Ovary (tissue), 9 donors: Measurements from ENCODE around the gene SEMA3E. TPM values are rescaled to one million over a fixed set of nuclear protein-coding genes. Genes with fewer than 3 reads are reported as not detected.

ENCODE experiments used
- DNase-seq, 5 donors: peaks; one replicate each; pipeline ENCODE4 v3.0.0-alpha.2; 2019 to 2020
- H3K27ac ChIP-seq, 2 donors: fragments of 200-600 bp; one replicate each; pipeline versions ENCODE4 v1.5.1 to v1.8.0; 2019 to 2022
- H3K27me3 ChIP-seq: fragments of 200-600 bp; one replicate; pipeline ENCODE4 v1.8.0; 2022
- H3K36me3 ChIP-seq: fragments of 200-600 bp; sonication (generic); one replicate; pipeline ENCODE4 v1.5.1; 2019
- H3K4me1 ChIP-seq: one replicate; pipeline ENCODE4 v1.8.1; 2013; ENCODE audit warnings: mild to moderate bottlenecking, moderate library complexity; ENCODE audit not compliant: insufficient read depth
- H3K4me3 ChIP-seq: fragments of 200-600 bp; sonication (generic); one replicate; pipeline ENCODE4 v1.5.1; 2017
- H3K9me3 ChIP-seq, 2 donors: fragments of 200-600 bp in 1 of 2; sonication (generic) in 1 of 2; one replicate each; pipeline versions ENCODE4 v1.5.1 to v1.8.1; 2013 to 2019; ENCODE audit warnings: mild to moderate bottlenecking in 1 of 2, moderate library complexity in 1 of 2
- CTCF ChIP-seq, 3 donors: fragments of 450-650 bp in 2 of 3; fragments of 200-600 bp in 1 of 3; IDR thresholded peaks; one replicate each; pipeline versions ENCODE4 v1.5.1 to v1.8.0; 2016 to 2022; ENCODE audit warnings: antibody characterized with exemption in 3 of 3, mild to moderate bottlenecking in 1 of 3
- EP300 ChIP-seq: sonication (generic); formaldehyde crosslinking; IDR thresholded peaks from one replicate; pipeline ENCODE4 v1.6.1; 2017; ENCODE audit warnings: antibody characterized with exemption
- POLR2A ChIP-seq: fragments of 450-650 bp; IDR thresholded peaks from one replicate; pipeline ENCODE4 v1.6.1; 2017; ENCODE audit warnings: antibody characterized with exemption, mild to moderate bottlenecking, moderate library complexity
- WGBS, 3 donors: extraction: QIAGEN DNeasy Blood & Tissue Kit in 1 of 3; methylation state at CpG; one replicate each; pipeline versions ENCODE4 v1.1.5 to v1.1.7; 2013 to 2017; 5-methylcytosine and 5-hydroxymethylcytosine counted together
- intact Hi-C, 4 donors: fragments of 100-400 bp; cut with DNase I; formaldehyde crosslinking; loops; one replicate each; pipeline versions ENCODE4 v1.11.0 to v1.15.1; 2022 to 2023
- polyA plus RNA-seq, 2 donors: library from polyadenylated mRNA; stranded (reverse); fragments of 200-250 nt in 1 of 2; fragments of 350-450 nt in 1 of 2; fragmentation: Illumina TruSeq in 1 of 2; extraction: RNeasy Lipid Tissue Mini Kit (QIAGEN cat#74804) in 1 of 2; gene quantifications; one replicate each; pipeline ENCODE4 v1.2.3, GENCODE V29; 2013 to 2014
- total RNA-seq, 7 donors: library from RNA; depleted of rRNA in 2 of 7; stranded (reverse); fragments of >200 nt in 2 of 7; fragmentation: NEBNext Ultra II Directional in 3 of 7; extraction: Animal tissue kit (Norgen Biotek cat#: 25700) in 3 of 7; gene quantifications; one replicate each; pipeline versions ENCODE4 v1.1.0 to v1.2.4, GENCODE V29; 2016 to 2023
- donor health status: DM: no; HTN: no; CAD: no; lungs with moderate emphysema.
- donor health status: DM: no; HTN: no; CAD: no.
- donor health status: Bipolar disorder and iron deficiency.
- donor health status: DM: yes; HTN: yes; CAD: no.
- donor health status: DM: no; HTN: no; CAD: no.
- donor health status: DM: yes; HTN: yes; CAD: no.

Gene SEMA3E
- total and polyA plus RNA-seq, 9 donors: 0.10 to 2.2 (median 0.42) TPM; not detected in 2

GRCh38 chr7:83613232-83613631 is 35.7 kb downstream of the SEMA3E start:
- no peak for DNase-seq
- no peak for TF ChIP-seq CTCF (IDR thresholded peaks at IDR 0.05)
- no peak for TF ChIP-seq POLR2A
- TF ChIP-seq EP300: no peak
- Histone ChIP-seq H3K9me3 (no peaks in the 10 kb centered on the region), H3K36me3 (no peaks in the 10 kb centered on the region), H3K27ac (no peak overlapping the region), H3K4me1 (no peaks in the 10 kb centered on the region), H3K27me3 (no peaks in the 10 kb centered on the region), H3K4me3 (no peak overlapping the region)
- intact Hi-C loops: no loop called here

- no peaks in the 10 kb centered on the region for H3K4me1 ChIP-seq
- TF ChIP-seq CTCF (IDR thresholded peaks at IDR 0.05) (no peak), POLR2A (no peak), EP300 (no peak)
- no peaks in the 10 kb centered on the region for H3K27me3 ChIP-seq
- DNase-seq: no peak
- no peaks in the 10 kb centered on the region for H3K36me3 ChIP-seq
- no peak overlapping the region for H3K4me3 ChIP-seq
- intact Hi-C loops: no loop called here
- no peaks in the 10 kb centered on the region for H3K9me3 ChIP-seq
- no peak overlapping the region for H3K27ac ChIP-seq
- WGBS, 3 donors: 83 to 91% (median 88%) methylated on average over 1 of the region's 1 CpG
Observed at GRCh38 chr7:83611776-83612175, 37.2 kb downstream of the SEMA3E start.

DNA sequence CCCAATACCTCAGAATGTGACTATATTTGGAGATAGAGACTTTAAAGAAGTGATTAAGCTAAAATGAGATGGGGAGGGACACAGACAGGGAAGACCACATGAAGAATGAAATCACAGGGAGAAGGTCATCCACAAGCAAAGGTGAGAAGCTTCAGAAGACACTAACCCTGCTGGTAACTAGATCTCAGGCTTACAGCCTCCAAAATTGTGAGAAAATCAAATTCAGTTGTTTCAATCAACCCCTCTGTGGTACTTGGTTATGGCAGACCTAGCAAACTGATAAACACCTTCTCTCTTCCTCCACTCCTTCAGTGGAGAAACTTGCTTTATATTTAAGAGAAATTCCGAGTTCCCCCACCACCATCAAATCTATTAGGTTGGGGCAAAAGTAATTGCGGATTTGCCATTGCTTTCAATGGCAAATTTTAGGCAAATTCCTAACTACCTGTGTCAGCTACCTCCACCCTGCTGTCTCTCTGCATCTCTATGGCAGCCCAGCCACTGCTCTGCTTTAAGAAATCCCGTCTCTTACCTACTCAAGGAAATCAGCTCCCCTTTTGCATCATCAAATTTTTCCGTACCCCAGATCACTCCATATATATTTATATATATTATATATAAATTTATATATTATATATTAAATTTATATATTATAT is 38.2 kb downstream of the SEMA3E start:
- Histone ChIP-seq H3K27me3 (no peaks in the 10 kb centered on the region), H3K9me3 (no peaks in the 10 kb centered on the region), H3K4me1 (no peaks in the 10 kb centered on the region), H3K36me3 (no peaks in the 10 kb centered on the region), H3K27ac (no peak overlapping the region), H3K4me3 (no peak overlapping the region)
- intact Hi-C loops: no loop called here
- TF ChIP-seq CTCF (IDR thresholded peaks at IDR 0.05): no peak
- TF ChIP-seq EP300: no peak
- no peak for TF ChIP-seq POLR2A
- DNase-seq: no peak
- 66 to 75% (median 69%) methylated on average over 4 of the region's 4 CpGs for WGBS, 3 donors

DNA sequence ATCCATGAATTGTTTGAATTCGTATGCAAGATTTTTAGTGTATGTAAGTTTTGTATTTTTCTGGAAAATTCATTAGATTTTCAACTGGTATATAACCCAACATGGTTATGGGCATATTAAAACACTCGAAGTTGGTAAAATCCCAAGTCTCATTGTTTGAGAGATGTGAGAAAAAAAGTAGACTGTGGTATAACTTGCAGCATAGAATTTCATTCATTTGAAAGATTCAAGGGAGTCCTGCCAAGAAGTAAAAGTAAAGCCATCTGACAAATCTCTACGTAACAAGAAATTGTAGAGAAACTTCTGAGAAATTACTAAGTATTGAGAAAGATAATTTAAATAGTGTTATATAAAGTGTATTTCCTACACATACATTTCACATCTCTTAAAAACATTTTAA is 40.2 kb downstream of the SEMA3E start:
- Histone ChIP-seq H3K27me3 (no peaks in the 10 kb centered on the region), H3K27ac (no peak overlapping the region), H3K9me3 (no peaks in the 10 kb centered on the region), H3K4me1 (no peaks in the 10 kb centered on the region), H3K4me3 (no peak overlapping the region), H3K36me3 (no peaks in the 10 kb centered on the region)
- intact Hi-C loops: no loop called here
- 77 to 81% (median 78%) methylated on average over 3 of the region's 3 CpGs for whole genome bisulfite sequencing, 3 donors
- TF ChIP-seq EP300 (no peak), CTCF (IDR thresholded peaks at IDR 0.05) (no peak), POLR2A (no peak)
- DNase-seq: no peak
